Fibroblast of mammary gland (primary cell): Measurements from ENCODE around the gene ACVR1B.

ENCODE experiments used
- DNase-seq: peaks from one replicate; pipeline ENCODE4 v3.0.0-alpha.2; 2010; ENCODE audit warnings: low read depth
- H3K4me3 ChIP-seq: 2 replicates; pipeline ENCODE4 v1.5.1; 2011; ENCODE audit warnings: low read depth, mild to moderate bottlenecking, low read length, moderate library complexity; ENCODE audit not compliant: control insufficient read depth
- CTCF ChIP-seq: conservative IDR thresholded peaks from 2 replicates; pipeline ENCODE4 v1.5.1; 2011; ENCODE audit warnings: low read depth, low read length, inconsistent platforms; ENCODE audit not compliant: control insufficient read depth, insufficient read depth

Gene ACVR1B

GRCh38 chr12:51951199-51951842 lies at the start of gene ACVR1B:
ACVR1B (plus strand) TSS chr12:51951699; CDS start chr12:51951744, 45 bp downstream.
- DNase-seq: peak; percentile 85
- H3K4me3 ChIP-seq: peak within 1 kb of the TSS; percentile 87
- no peak for TF ChIP-seq CTCF

DNA sequence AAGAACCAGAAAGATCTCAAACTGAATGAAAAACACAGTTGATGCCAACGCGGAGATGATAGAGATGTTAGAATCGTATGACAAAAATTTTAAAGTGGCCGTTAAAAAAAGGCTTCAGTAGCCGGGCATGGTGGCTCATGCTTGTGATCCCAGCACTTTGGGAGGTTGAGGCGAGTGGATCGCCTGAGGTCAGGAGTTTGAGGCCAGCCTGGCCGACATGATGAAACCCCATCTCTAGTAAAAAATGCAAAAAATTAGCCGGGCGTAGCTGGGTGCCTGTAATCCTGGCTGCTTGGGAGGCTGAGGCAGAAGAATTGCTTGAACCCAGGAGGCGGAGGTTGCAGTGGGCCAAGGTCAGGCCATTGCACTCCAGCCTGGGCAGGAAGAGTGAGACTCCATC lies 49.6 kb upstream of the ACVR1B start:
- H3K4me3 ChIP-seq: no peak overlapping the region
- DNase-seq: no peak
- TF ChIP-seq CTCF: no peak

DNA sequence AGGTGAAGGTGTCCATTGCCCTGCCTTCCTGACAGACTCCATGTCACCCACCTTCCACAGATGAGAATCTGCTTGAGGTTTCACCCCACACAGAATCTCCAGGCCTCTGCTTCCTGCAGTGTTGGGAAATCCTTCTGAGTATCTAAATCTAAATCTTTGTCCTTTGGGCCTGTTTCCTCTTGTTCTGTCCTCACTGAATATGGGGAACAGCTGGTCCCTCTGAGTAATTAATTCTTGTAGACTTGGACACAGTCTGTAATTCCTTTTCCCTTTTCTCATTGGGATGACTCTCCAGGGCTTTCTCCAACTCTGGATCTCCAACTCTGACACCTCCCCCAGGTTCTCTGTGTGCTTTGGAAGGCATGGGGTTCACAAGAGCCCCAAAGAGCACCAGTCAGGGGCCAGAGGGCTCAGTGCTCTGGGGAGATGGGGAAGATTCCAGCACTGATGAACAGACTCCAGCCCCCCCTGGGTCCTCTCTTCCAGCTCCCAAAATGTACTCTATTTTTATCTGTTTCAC lies 46.5 kb upstream of the ACVR1B start:
- no peak overlapping the region for H3K4me3 ChIP-seq
- DNase-seq: peak; percentile 87
- no peak for TF ChIP-seq CTCF

DNA sequence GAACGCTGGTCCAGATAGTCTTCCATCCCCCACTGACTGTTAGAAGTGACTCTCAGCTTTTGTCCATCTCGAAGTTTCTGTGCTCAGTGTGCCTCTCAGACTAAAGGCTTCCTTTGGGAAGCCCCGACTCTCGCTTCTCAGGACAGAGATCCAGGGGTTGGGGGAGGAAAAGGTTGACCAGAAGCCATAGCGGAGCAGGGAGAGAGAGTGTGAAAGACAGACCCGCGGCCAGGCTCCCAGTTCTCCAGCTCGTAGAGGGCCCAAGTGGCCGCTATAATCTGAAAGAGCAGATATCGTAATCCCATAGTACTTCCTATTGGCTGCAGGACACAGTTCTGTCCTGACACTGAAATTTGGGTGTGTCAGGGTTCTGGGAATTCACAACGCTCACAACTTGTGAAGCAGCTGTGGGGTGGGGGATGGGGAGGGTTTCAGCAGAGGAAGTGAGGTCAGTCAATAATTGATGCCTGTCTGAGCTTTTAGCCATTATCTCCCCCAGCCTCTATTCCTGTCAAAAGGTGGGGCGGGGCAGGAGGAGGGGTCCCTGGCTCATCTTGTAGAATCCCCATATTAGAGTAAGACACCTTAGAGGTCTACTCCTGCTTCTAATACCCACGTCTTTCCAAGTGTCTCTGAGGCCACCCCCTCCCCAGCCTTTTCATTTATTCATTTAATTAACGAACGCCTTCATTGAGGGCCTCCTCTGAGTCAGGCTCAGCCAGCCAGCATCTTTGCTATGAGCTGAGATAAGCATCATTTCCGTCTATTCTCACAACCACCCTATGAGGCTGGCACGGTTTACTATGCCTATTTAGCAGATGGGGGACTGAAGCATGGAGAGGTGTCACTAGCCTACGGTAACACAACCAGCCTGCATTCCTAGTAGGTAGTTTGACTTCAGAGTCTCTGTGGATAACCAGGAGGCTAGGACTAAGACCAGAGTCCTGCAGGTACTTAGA lies 45.7 kb upstream of the ACVR1B start:
- H3K4me3 ChIP-seq: no peak overlapping the region
- TF ChIP-seq CTCF: no peak
- DNase-seq: peak; percentile 81

- no peak for TF ChIP-seq CTCF
- DNase-seq: no peak
- H3K4me3 ChIP-seq: peak overlapping the region; percentile 48
Observed at GRCh38 chr12:51906430-51907082, 44.9 kb upstream of the ACVR1B start.

- DNase-seq: no peak
- peak within 1 kb of the TSS; percentile 48 for H3K4me3 ChIP-seq
- no peak for TF ChIP-seq CTCF
Observed at GRCh38 chr12:51907083-51907855, 44.2 kb upstream of the ACVR1B start, which contains the start of gene ACVRL1. ACVRL1 (plus strand) TSS chr12:51907504; CDS start chr12:51912475, 4,971 bp downstream.
